ENCODE data around the gene GRIN1.

The GRIN1 gene

GRCh38 chr9:137178201-137178938, 39.4 kb downstream of the GRIN1 start:
- ChIA-PET CTCF (interaction anchor here (0.6 to 1.6 kb wide), 4 partner anchors 43 to 188 kb away, joined by 3 to 6 read pairs (median 4); partner anchors contain the start of gene RNF224), POLR2A (ENCODE audit: low non-redundant PET) (interaction anchor here (0.5 to 1.0 kb wide), 2 partner anchors 47 to 49 kb away, joined by 3 to 6 read pairs; no protein-coding TSS in a partner anchor)
- DNase-seq (ENCODE audit: low spot score) = no peak
- TF ChIP-seq CTCF (conservative IDR thresholded peaks at IDR 0.05; ENCODE audit: low read depth) = no peak
- H3K27ac ChIP-seq = peak overlapping the region; percentile 26

GRCh38 chr9:137178939-137179630, 40.1 kb downstream of the GRIN1 start:
- DNase-seq (ENCODE audit: low spot score) = no peak
- H3K27ac ChIP-seq = peak overlapping the region; percentile 26
- POLR2A ChIA-PET (ENCODE audit: low non-redundant PET) = interaction anchor here (0.5 to 1.0 kb wide), 2 partner anchors 48 to 50 kb away, joined by 3 to 6 read pairs; no protein-coding TSS in a partner anchor
- CTCF ChIA-PET = interaction anchor here (0.7 to 1.6 kb wide), 3 partner anchors 48 to 189 kb away, joined by 3 to 6 read pairs (median 4); partner anchors contain the start of gene RNF224
- TF ChIP-seq CTCF (conservative IDR thresholded peaks at IDR 0.05; ENCODE audit: low read depth) = no peak

- CTCF ChIA-PET = no interaction called here
- no peak for DNase-seq (ENCODE audit: low spot score)
Observed at GRCh38 chr9:137179761-137180160, 40.8 kb downstream of the GRIN1 start.

DNA sequence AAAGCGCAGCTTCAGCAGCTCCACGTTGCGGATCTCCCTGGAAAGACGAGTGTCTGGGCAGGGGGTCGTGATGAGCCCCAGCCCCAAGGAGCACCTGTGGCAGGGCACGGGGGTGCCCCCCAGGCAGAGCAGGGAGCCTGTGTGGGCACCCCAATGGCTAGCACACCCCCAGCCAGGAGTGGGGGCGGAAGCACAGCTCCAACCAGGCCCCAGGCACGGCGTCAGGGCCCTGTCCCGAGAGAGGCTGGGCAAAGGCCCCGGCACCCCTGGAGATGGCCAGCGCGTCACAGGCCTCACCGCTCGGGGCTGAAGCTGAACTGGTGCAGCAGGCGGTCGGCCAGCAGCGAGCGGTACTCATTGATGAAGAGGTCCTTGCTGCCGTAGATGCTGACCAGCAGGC, 41.5 kb downstream of the GRIN1 start:
- ChIA-PET POLR2A (ENCODE audit: low non-redundant PET) (no interaction called here), CTCF (interaction anchor here (0.5 to 1.2 kb wide), 3 partner anchors 9 to 345 kb away, joined by 3 to 5 read pairs (median 4); partner anchors contain the start of genes RNF224 and TMEM210)
- no peak for DNase-seq (ENCODE audit: low spot score)
- TF ChIP-seq CTCF (conservative IDR thresholded peaks at IDR 0.05; ENCODE audit: low read depth) = no peak
- no peak overlapping the region for H3K27ac ChIP-seq

More at GRCh38 chr9:137179761-137180160, 40.8 kb downstream of the GRIN1 start:
- POLR2A ChIA-PET (ENCODE audit: low non-redundant PET) = no interaction called here
- no peak for TF ChIP-seq CTCF (conservative IDR thresholded peaks at IDR 0.05; ENCODE audit: low read depth)
- H3K27ac ChIP-seq = no peak overlapping the region

GRCh38 chr9:137181680-137182079, 42.7 kb downstream of the GRIN1 start:
- POLR2A ChIA-PET (ENCODE audit: low non-redundant PET) = no interaction called here

More at GRCh38 chr9:137181680-137182079, 42.7 kb downstream of the GRIN1 start:
- DNase-seq (ENCODE audit: low spot score) = no peak
- TF ChIP-seq CTCF (conservative IDR thresholded peaks at IDR 0.05; ENCODE audit: low read depth) = no peak
- no peak overlapping the region for H3K27ac ChIP-seq
- CTCF ChIA-PET = interaction anchor here (0.9 to 1.0 kb wide), 2 partner anchors 55 to 63 kb away, joined by 3 to 4 read pairs; no protein-coding TSS in a partner anchor

Data from RWPE1 (cell line).